ENCODE results near the gene BZW1.

BZW1 gene

GRCh38 chr2:200828572-200829257 lies 17.0 kb downstream of the BZW1 start:
- no peak for DNase-seq
- H3K4me3 ChIP-seq (ENCODE audit: control insufficient read depth in 1 of 7, extremely low read depth in 1 of 7, insufficient read depth in 4 of 7, low read depth in 2 of 7, low read length in 6 of 7): no peak overlapping the region
- H3K27me3 ChIP-seq (replicated peaks in 2 of 5; ENCODE audit: control insufficient read depth in 4 of 5, insufficient read depth in 5 of 5, low read length in 4 of 5): no peaks in the 10 kb centered on the region
- ChIA-PET CTCF (interaction anchor here (0.8 to 2.0 kb wide), 7 partner anchors 11 to 31 kb away, joined by 3 to 8 read pairs (median 4); no protein-coding TSS in a partner anchor), POLR2A (interaction anchor here (0.7 kb wide), 1 partner anchor 24 kb away, joined by 4 read pairs; no protein-coding TSS in a partner anchor)
- H3K36me3 ChIP-seq (ENCODE audit: control insufficient read depth in 4 of 4, insufficient read depth in 4 of 4, low read length in 3 of 4): peaks cover 0 to 3% (median under 1%) of the 10 kb centered on the region in 4 experiments
- H3K9me3 ChIP-seq (ENCODE audit: control extremely low read depth in 1 of 5, control insufficient read depth in 4 of 5, insufficient read depth in 2 of 5, low read depth in 1 of 5, low read length in 4 of 5): no peaks in the 10 kb centered on the region
- no peak overlapping the region for H3K27ac ChIP-seq (ENCODE audit: insufficient read depth in 1 of 2, low read depth in 1 of 2, low read length in 2 of 2, poor library complexity in 1 of 2, severe bottlenecking in 2 of 2)
- H3K4me1 ChIP-seq (ENCODE audit: control extremely low read depth in 1 of 4, control insufficient read depth in 4 of 4, insufficient read depth in 4 of 4, low read length in 3 of 4): no peaks in the 10 kb centered on the region
- 98% methylated on average over 8 of the region's 9 CpGs for WGBS (ENCODE audit: insufficient coverage)

GRCh38 chr2:200829258-200829655 lies 17.5 kb downstream of the BZW1 start:
- H3K4me3 ChIP-seq (ENCODE audit: control insufficient read depth in 1 of 7, extremely low read depth in 1 of 7, insufficient read depth in 4 of 7, low read depth in 2 of 7, low read length in 6 of 7): no peak overlapping the region
- H3K4me1 ChIP-seq (ENCODE audit: control extremely low read depth in 1 of 4, control insufficient read depth in 4 of 4, insufficient read depth in 4 of 4, low read length in 3 of 4): no peaks in the 10 kb centered on the region
- no peak overlapping the region for H3K27ac ChIP-seq (ENCODE audit: insufficient read depth in 1 of 2, low read depth in 1 of 2, low read length in 2 of 2, poor library complexity in 1 of 2, severe bottlenecking in 2 of 2)
- POLR2A ChIA-PET: interaction anchor here (0.7 kb wide), 1 partner anchor 24 kb away, joined by 4 read pairs; no protein-coding TSS in a partner anchor
- no peaks in the 10 kb centered on the region for H3K27me3 ChIP-seq (replicated peaks in 2 of 5; ENCODE audit: control insufficient read depth in 4 of 5, insufficient read depth in 5 of 5, low read length in 4 of 5)
- 100% methylated on average over 1 of the region's 2 CpGs for WGBS (ENCODE audit: insufficient coverage)
- no peaks in the 10 kb centered on the region for H3K9me3 ChIP-seq (ENCODE audit: control extremely low read depth in 1 of 5, control insufficient read depth in 4 of 5, insufficient read depth in 2 of 5, low read depth in 1 of 5, low read length in 4 of 5)
- H3K36me3 ChIP-seq (ENCODE audit: control insufficient read depth in 4 of 4, insufficient read depth in 4 of 4, low read length in 3 of 4): peaks cover 0 to 3% (median under 1%) of the 10 kb centered on the region in 4 experiments
- CTCF ChIA-PET: interaction anchor here (1.0 to 1.4 kb wide), 3 partner anchors 10 to 27 kb away, joined by 3 to 6 read pairs (median 4); no protein-coding TSS in a partner anchor
- no peak for DNase-seq

- Histone ChIP-seq H3K4me1 (ENCODE audit: control extremely low read depth in 1 of 4, control insufficient read depth in 4 of 4, insufficient read depth in 4 of 4, low read length in 3 of 4) (no peaks in the 10 kb centered on the region), H3K9me3 (ENCODE audit: control extremely low read depth in 1 of 5, control insufficient read depth in 4 of 5, insufficient read depth in 2 of 5, low read depth in 1 of 5, low read length in 4 of 5) (peaks cover 0 to 10% (median 6%) of the 10 kb centered on the region in 5 experiments), H3K27ac (ENCODE audit: insufficient read depth in 1 of 2, low read depth in 1 of 2, low read length in 2 of 2, poor library complexity in 1 of 2, severe bottlenecking in 2 of 2) (no peak overlapping the region), H3K36me3 (ENCODE audit: control insufficient read depth in 4 of 4, insufficient read depth in 4 of 4, low read length in 3 of 4) (no peaks in the 10 kb centered on the region), H3K27me3 (replicated peaks in 2 of 5; ENCODE audit: control insufficient read depth in 4 of 5, insufficient read depth in 5 of 5, low read length in 4 of 5) (no peaks in the 10 kb centered on the region), H3K4me3 (ENCODE audit: control insufficient read depth in 1 of 7, extremely low read depth in 1 of 7, insufficient read depth in 4 of 7, low read depth in 2 of 7, low read length in 6 of 7) (no peak overlapping the region)
- POLR2A ChIA-PET: no interaction called here
- CTCF ChIA-PET: no interaction called here
- 100% methylated on average over 3 of the region's 4 CpGs for WGBS (ENCODE audit: insufficient coverage)
- no peak for DNase-seq
Measured at GRCh38 chr2:200834701-200835100, 23.0 kb downstream of the BZW1 start.

GRCh38 chr2:200839513-200839912 lies 27.8 kb downstream of the BZW1 start:
- no peak for DNase-seq
- Histone ChIP-seq H3K4me3 (ENCODE audit: control insufficient read depth in 1 of 7, extremely low read depth in 1 of 7, insufficient read depth in 4 of 7, low read depth in 2 of 7, low read length in 6 of 7) (no peak overlapping the region), H3K4me1 (ENCODE audit: control extremely low read depth in 1 of 4, control insufficient read depth in 4 of 4, insufficient read depth in 4 of 4, low read length in 3 of 4) (no peaks in the 10 kb centered on the region), H3K27me3 (replicated peaks in 2 of 5; ENCODE audit: control insufficient read depth in 4 of 5, insufficient read depth in 5 of 5, low read length in 4 of 5) (no peaks in the 10 kb centered on the region), H3K9me3 (ENCODE audit: control extremely low read depth in 1 of 5, control insufficient read depth in 4 of 5, insufficient read depth in 2 of 5, low read depth in 1 of 5, low read length in 4 of 5) (peaks cover 0 to 10% (median 6%) of the 10 kb centered on the region in 5 experiments), H3K36me3 (ENCODE audit: control insufficient read depth in 4 of 4, insufficient read depth in 4 of 4, low read length in 3 of 4) (no peaks in the 10 kb centered on the region), H3K27ac (ENCODE audit: insufficient read depth in 1 of 2, low read depth in 1 of 2, low read length in 2 of 2, poor library complexity in 1 of 2, severe bottlenecking in 2 of 2) (no peak overlapping the region)
- WGBS (ENCODE audit: insufficient coverage): 100% methylated on average over 3 of the region's 3 CpGs
- POLR2A ChIA-PET: no interaction called here
- CTCF ChIA-PET: interaction anchor here (1.0 kb wide), 2 partner anchors 11 to 21 kb away, joined by 3 read pairs; no protein-coding TSS in a partner anchor

GRCh38 chr2:200843993-200844948 lies 32.6 kb downstream of the BZW1 start:
- Histone ChIP-seq H3K4me3 (ENCODE audit: control insufficient read depth in 1 of 7, extremely low read depth in 1 of 7, insufficient read depth in 4 of 7, low read depth in 2 of 7, low read length in 6 of 7) (no peak overlapping the region), H3K36me3 (ENCODE audit: control insufficient read depth in 4 of 4, insufficient read depth in 4 of 4, low read length in 3 of 4) (no peaks in the 10 kb centered on the region), H3K9me3 (ENCODE audit: control extremely low read depth in 1 of 5, control insufficient read depth in 4 of 5, insufficient read depth in 2 of 5, low read depth in 1 of 5, low read length in 4 of 5) (no peaks in the 10 kb centered on the region), H3K27ac (ENCODE audit: insufficient read depth in 1 of 2, low read depth in 1 of 2, low read length in 2 of 2, poor library complexity in 1 of 2, severe bottlenecking in 2 of 2) (no peak overlapping the region), H3K27me3 (replicated peaks in 2 of 5; ENCODE audit: control insufficient read depth in 4 of 5, insufficient read depth in 5 of 5, low read length in 4 of 5) (no peaks in the 10 kb centered on the region), H3K4me1 (ENCODE audit: control extremely low read depth in 1 of 4, control insufficient read depth in 4 of 4, insufficient read depth in 4 of 4, low read length in 3 of 4) (no peaks in the 10 kb centered on the region)
- 95% methylated on average over 24 of the region's 24 CpGs for WGBS (ENCODE audit: insufficient coverage)
- ChIA-PET POLR2A (interaction anchor here (0.8 to 1.1 kb wide), 3 partner anchors 9 to 13 kb away, joined by 3 read pairs; no protein-coding TSS in a partner anchor), CTCF (interaction anchor here (1.0 to 1.4 kb wide), 3 partner anchors 8 to 57 kb away, joined by 3 to 5 read pairs (median 4); no protein-coding TSS in a partner anchor)
- DNase-seq: no peak

GRCh38 chr2:200845194-200845593 lies 33.5 kb downstream of the BZW1 start:
- no peaks in the 10 kb centered on the region for H3K4me1 ChIP-seq (ENCODE audit: control extremely low read depth in 1 of 4, control insufficient read depth in 4 of 4, insufficient read depth in 4 of 4, low read length in 3 of 4)
- H3K9me3 ChIP-seq (ENCODE audit: control extremely low read depth in 1 of 5, control insufficient read depth in 4 of 5, insufficient read depth in 2 of 5, low read depth in 1 of 5, low read length in 4 of 5): no peaks in the 10 kb centered on the region
- no peak for DNase-seq
- H3K27ac ChIP-seq (ENCODE audit: insufficient read depth in 1 of 2, low read depth in 1 of 2, low read length in 2 of 2, poor library complexity in 1 of 2, severe bottlenecking in 2 of 2): no peak overlapping the region
- H3K4me3 ChIP-seq (ENCODE audit: control insufficient read depth in 1 of 7, extremely low read depth in 1 of 7, insufficient read depth in 4 of 7, low read depth in 2 of 7, low read length in 6 of 7): no peak overlapping the region
- H3K27me3 ChIP-seq (replicated peaks in 2 of 5; ENCODE audit: control insufficient read depth in 4 of 5, insufficient read depth in 5 of 5, low read length in 4 of 5): no peaks in the 10 kb centered on the region
- 99% methylated on average over 5 of the region's 5 CpGs for WGBS (ENCODE audit: insufficient coverage)
- ChIA-PET POLR2A (interaction anchor here (1.0 kb wide), 1 partner anchor 8 kb away, joined by 3 read pairs; no protein-coding TSS in a partner anchor), CTCF (interaction anchor here (1.0 to 1.4 kb wide), 4 partner anchors 9 to 56 kb away, joined by 3 to 7 read pairs (median 4); no protein-coding TSS in a partner anchor)
- H3K36me3 ChIP-seq (ENCODE audit: control insufficient read depth in 4 of 4, insufficient read depth in 4 of 4, low read length in 3 of 4): no peaks in the 10 kb centered on the region
